ENCODE data around the gene LDB1. TPM values are rescaled to one million over a fixed set of nuclear protein-coding genes. Genes with fewer than 3 reads are reported as not detected.

The LDB1 gene, protein sequence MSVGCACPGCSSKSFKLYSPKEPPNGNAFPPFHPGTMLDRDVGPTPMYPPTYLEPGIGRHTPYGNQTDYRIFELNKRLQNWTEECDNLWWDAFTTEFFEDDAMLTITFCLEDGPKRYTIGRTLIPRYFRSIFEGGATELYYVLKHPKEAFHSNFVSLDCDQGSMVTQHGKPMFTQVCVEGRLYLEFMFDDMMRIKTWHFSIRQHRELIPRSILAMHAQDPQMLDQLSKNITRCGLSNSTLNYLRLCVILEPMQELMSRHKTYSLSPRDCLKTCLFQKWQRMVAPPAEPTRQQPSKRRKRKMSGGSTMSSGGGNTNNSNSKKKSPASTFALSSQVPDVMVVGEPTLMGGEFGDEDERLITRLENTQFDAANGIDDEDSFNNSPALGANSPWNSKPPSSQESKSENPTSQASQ
- 39.1 and 42.2 TPM in 2 replicates for total RNA-seq
- 56.2 TPM for polyA plus RNA-seq (2012)

DNA sequence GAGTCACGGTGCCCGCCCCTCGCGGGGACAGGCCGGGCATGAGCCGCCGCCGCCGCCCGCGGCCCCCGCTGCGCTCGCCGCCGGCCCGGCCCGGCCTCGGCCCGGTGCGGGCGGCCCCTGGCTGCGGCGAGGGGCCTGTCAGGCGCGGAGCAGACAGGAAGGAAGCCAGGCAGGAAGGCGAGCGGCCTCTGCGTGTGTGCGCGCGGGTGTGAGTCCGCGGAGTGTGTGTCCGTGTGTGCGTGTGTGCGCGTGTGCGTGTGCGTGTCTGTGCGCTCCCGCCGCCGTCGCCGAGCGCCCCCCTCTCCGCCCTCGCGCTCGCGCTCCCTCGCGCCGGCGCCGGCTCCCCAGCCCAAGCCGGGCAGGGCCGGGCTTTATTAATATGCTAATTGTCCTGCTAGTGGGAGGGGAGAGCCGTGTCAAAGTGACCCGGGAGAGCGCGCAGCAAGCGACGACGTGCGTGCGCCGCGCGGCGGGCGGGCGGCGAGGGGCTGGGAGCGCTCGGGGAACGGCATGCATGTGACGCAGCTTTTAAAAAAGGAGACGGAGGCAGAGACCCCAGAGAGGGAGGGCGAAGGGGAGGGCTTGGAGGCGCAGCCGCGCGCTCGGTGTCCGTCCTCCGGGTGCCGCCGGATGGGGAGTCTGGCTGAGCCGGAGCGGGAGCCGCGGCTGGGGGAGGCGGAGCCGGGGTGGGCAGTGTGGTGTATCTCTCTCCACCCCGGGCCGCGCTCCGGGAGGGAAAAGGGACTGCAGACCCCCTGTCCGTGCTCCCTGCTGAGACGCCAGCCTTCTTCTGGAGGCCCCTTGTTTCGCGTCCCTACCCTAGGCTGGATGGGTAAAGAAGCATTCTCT, at the start of gene LDB1:
LDB1 (minus strand) TSS at position 227 of the 849 bp plus-strand sequence. CDS start 258 bp downstream, outside the sequence.
- DNase-seq (ENCODE audit: low read depth), result peak; percentile 89

GRCh38 chr10:102167861-102168260, 47.7 kb upstream of the LDB1 start:
- DNase-seq (ENCODE audit: low read depth), result no peak

DNA sequence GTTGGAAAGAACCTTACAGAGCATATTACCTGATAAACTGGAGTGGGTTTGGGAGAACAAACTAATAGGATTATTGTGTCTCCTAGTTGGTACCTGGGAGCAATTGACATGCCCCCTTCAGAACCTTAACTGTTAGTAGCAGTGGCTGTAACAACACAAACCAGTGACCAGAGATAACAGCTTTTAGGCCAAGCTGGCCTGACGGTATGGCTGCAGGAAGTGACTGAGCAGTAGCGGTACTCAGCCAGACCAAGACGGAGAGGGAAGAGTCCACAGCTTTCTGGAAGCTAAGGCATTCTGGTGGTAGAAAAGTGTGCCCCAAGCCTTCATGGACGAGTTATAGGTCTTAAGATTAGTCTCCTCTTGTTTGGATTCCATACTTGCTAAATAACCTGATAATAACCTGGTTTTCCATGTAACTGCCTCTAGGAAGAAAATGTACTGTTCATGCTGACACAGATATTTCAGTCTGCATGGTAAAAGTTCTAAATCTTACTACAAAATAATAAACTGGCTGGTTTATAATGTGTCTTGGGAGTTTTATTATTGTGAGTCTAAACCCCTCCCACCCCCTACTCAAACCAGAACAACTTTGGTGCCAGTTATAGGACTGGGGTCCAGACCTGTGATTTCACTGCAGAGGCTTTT, 43.3 kb upstream of the LDB1 start:
- DNase-seq (ENCODE audit: low read depth), result no peak

- no peak for DNase-seq (ENCODE audit: low read depth)
Measured at GRCh38 chr10:102159831-102160230, 39.7 kb upstream of the LDB1 start.

- peak; percentile 9 for DNase-seq (ENCODE audit: low read depth)
Measured at GRCh38 chr10:102159051-102159597, 39.0 kb upstream of the LDB1 start.

DNA sequence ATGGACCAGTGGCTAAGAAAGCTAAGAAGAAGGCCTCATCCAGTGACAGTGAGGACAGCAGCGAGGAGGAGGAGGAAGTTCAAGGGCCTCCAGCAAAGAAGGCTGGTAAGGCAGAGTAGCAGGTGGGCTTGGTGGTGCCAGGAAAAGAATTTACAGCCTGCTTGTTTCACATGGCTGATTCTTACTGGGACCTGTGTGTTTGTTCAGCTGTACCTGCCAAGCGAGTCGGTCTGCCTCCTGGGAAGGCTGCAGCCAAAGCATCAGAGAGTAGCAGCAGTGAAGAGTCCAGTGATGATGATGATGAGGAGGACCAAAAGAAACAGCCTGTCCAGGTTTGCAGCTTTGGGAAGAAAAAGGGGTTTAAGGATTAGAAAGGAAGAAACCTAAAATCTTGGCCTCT, 37.1 kb upstream of the LDB1 start:
- no peak for DNase-seq (ENCODE audit: low read depth)

GRCh38 chr10:102154466-102155116, 34.4 kb upstream of the LDB1 start:
- no peak for DNase-seq (ENCODE audit: low read depth)

DNA sequence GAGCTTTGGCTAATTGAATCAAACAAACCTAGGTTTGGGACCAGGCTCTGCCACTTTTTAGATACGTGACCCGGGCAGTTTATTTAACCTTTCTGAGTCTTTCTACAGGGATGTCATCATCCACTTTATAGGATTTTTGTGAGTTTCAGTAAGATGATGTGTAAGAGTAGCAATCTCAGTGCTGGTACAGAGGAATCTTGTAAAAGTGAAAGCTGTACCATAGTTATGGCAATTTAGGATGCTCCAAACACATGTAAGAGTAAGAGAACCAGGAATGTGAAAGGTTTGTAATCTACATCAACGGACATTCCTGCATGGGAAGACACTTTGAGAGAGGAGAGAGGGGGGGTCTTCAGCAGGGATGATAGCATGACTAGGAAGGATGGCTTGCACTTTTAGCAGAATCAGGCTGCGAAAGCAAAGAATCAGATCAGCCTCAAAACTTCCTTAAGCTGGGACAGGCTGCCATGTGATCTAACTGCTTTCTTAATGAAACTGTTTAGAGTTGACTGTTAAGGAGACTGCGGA, 33.0 kb upstream of the LDB1 start:
- DNase-seq (ENCODE audit: low read depth), result no peak

GRCh38 chr10:102152545-102152890, 32.4 kb upstream of the LDB1 start:
- DNase-seq (ENCODE audit: low read depth), result no peak

DNA sequence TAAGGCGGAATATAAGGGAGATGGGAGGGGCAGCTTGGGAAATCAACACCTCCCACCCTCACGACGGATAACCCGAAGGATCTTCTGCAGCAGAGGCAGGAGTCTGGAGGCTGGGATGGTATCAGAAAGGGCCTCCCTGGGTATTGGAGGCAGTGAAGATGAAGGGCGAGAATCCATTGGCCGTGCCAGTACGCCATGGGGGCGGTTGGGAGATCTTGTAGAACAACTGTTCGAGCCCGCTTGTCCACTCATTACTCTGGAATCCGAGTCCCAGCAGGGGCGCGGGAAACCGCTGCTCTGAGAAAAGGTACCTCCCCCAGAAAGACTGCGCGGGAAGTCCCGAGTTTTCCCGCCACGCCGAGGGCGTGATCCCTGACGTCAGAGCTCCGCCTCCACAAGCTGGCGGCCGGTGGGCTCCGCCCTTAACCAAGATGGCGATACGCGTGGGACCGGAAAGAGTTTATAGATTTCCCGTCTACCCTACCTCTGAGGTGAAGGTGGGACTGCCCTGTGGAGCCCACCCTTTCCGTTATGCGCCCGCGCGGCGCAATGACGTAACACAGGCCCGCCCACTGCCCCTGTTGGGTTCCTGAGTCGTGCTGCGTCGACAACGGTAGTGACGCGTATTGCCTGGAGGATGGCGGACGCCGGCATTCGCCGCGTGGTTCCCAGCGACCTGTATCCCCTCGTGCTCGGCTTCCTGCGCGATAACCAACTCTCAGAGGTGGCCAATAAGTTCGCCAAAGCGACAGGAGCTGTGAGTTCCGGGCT, 31.8 kb upstream of the LDB1 start, which contains the start of gene NOLC1:
NOLC1 (plus strand) TSS at position 616 of the 771 bp plus-strand sequence; CDS start at position 638, 22 bp downstream.
- peak; percentile 99 for DNase-seq (ENCODE audit: low read depth)

GRCh38 chr10:102150970-102151773, 31.0 kb upstream of the LDB1 start:
- no peak for DNase-seq (ENCODE audit: low read depth)

DNA sequence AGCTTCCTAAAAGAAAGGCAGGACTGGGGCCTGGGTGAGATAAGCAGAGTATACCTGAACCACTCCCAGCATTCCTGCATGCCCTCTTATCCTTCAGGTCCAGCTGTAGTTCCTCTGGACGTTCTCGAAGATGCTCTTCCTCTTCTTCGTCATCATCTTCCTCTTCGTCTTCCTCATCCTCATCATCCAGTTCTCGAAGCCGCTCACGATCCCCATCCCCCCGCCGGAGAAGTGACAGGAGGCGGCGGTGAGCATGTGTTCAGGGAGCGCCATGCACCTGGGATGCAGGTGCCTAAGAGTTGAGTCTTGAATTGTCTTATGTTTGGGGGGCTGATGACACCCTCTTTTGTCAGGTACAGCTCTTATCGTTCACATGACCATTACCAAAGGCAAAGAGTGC, 28.1 kb upstream of the LDB1 start:
- DNase-seq (ENCODE audit: low read depth), result no peak

DNA sequence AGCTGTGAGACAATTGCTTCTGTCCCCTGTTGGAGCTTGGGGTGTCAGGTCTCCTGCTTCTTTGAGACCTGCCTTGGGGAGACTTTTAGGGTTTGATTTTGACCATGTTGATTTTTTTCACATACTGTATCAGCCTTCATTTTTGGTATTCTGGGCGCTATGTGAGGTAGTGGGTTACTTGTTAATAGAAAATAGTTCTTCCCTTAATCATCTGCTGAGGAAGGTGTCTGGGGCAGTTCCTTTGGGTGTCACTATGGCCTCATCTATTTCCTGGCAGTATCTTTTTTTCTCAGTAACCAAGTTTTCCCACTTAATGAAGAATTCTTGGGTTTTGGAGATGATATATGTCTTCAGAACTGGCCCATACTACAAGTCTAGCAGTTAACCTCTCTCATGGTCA, 27.4 kb upstream of the LDB1 start:
- DNase-seq (ENCODE audit: low read depth), result no peak

DNA sequence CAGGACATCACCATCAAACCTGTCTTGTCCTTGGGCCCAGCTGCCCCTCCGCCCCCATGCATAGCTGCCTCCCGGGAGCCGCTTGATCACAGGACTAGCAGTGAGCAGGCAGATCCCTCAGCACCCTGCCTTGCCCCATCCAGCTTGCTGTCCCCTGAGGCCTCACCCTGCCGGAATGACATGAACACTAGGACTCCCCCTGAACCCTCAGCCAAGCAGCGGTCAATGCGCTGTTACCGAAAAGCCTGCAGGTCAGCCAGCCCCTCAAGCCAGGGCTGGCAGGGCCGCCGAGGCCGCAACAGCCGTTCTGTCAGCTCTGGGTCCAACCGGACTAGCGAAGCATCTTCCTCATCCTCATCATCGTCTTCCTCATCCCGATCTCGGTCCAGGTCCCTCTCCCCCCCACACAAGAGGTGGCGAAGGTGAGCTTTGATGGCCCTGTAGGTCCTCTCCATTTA, 26.8 kb upstream of the LDB1 start:
- DNase-seq (ENCODE audit: low read depth), result no peak

DNA sequence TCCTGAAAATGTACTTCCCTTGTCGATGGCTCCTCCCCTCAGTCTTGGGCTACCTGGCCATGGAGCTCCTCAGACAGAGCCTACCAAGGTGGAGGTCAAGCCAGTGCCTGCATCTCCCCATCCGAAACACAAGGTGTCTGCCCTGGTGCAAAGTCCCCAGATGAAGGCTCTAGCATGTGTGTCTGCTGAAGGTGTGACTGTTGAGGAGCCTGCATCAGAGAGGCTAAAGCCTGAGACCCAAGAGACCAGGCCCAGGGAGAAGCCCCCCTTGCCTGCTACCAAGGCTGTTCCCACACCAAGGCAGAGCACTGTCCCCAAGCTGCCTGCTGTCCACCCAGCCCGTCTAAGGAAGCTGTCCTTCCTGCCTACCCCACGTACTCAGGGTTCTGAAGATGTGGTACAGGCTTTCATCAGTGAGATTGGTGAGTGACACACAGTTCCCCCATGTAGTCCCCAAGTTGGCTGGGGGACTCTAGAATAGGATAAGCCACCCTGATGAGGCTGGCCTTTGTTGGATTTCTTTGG, 21.5 kb upstream of the LDB1 start:
- no peak for DNase-seq (ENCODE audit: low read depth)

DNA sequence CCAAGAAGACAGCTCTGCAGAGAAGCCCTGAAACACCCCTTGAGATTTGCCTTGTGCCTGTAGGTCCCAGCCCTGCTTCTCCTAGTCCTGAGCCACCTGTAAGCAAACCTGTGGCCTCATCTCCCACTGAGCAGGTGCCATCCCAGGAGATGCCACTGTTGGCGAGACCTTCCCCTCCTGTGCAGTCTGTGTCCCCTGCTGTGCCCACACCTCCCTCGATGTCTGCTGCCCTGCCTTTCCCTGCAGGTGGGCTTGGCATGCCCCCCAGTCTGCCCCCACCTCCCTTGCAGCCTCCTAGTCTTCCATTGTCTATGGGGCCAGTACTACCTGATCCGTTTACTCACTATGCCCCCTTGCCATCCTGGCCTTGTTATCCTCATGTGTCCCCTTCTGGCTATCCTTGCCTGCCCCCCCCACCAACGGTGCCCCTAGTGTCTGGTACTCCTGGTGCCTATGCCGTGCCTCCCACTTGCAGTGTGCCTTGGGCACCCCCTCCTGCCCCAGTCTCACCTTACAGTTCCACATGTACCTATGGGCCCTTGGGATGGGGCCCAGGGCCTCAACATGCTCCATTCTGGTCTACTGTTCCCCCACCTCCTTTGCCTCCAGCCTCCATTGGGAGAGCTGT, 20.9 kb upstream of the LDB1 start:
- DNase-seq (ENCODE audit: low read depth), result no peak

DNA sequence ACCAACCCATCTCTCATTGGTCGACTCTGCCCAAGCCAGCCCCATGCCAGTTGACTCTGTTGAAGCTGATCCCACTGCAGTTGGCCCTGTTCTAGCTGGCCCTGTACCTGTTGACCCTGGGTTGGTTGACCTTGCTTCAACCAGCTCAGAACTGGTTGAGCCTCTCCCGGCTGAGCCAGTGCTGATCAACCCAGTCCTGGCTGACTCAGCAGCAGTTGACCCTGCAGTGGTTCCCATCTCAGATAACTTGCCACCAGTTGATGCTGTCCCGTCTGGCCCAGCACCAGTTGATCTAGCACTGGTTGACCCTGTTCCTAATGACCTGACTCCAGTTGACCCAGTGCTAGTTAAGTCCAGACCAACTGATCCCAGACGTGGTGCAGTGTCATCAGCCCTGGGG, 20.1 kb upstream of the LDB1 start:
- DNase-seq (ENCODE audit: low read depth), result no peak
